GM12878 (cell line): ENCODE measurements around the gene MEGF9.

Experiments used
- BACH1 ChIP-seq: fragments of 450-650 bp; IDR thresholded peaks from 2 replicates; pipeline ENCODE4 v1.6.1; 2017; ENCODE audit warnings: mild to moderate bottlenecking, borderline replicate concordance
- CTCF ChIP-seq, 3 experiments: IDR thresholded peaks in 2 of 3; conservative IDR thresholded peaks in 1 of 3; 2 replicates each; pipeline ENCODE4 v1.5.1; 2011; ENCODE audit warnings: low read depth in 3 of 3, low read length in 3 of 3, mild to moderate bottlenecking in 3 of 3, control low read depth in 2 of 3, moderate library complexity in 2 of 3, inconsistent platforms in 1 of 3, mixed read lengths in 1 of 3; ENCODE audit not compliant: control insufficient read depth in 2 of 3, insufficient read depth in 1 of 3; ENCODE audit errors: extremely low read depth in 1 of 3
- FOXK2 ChIP-seq: fragments of 450-650 bp; IDR thresholded peaks from 2 replicates; pipeline ENCODE4 v1.6.1; 2017; ENCODE audit warnings: mild to moderate bottlenecking, moderate library complexity
- MEF2A ChIP-seq: IDR thresholded peaks from 2 replicates; pipeline ENCODE4 v1.6.1; 2011; ENCODE audit warnings: low read depth, mild to moderate bottlenecking, low read length, moderate library complexity; ENCODE audit not compliant: insufficient read depth

DNA sequence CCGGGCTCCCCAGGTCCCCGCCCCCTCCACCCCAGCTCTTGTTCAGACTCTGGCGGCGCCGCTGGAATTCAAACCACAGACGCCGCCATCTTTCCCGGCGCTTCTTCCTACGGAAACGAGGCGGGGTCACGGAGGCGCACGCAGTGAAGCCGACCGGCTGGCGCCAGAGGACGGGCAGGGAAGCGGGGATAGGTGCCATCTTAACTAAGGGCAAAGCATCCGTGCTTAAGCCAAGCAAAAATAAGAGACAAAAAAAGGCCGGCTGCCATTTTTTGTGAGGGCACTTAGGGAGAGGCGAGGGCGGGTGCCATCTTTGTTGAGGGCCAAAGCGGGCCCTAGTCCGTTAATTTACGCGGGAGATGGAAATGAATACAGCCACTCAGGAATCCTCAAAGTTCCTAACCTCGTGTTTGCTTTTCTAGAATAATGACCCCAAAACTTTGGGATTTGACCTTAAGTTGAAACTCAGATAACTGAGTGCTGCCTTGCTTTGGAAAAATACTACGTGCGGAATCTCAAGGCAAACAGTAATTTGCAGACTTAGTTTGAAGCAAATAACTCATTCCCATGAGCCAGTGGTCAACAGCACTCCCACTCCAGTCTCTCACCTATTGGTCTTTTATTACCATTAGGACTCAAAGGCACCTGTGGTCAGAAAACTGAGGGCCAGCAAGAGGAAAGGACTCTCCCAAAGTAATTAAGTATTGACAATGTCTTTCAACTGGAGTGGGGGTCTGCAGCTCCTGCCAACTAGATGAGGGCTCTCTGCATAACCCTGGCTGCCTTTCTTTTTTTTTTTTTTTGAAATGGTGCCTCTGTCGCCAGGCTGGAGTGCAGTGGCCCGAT lies 134.0 kb downstream of the MEGF9 start, which contains the start of gene CDK5RAP2:
- TF ChIP-seq MEF2A (0 out of 2 replicates have a peak, but pooled peaks have one; percentile 18), CTCF (IDR thresholded peaks at IDR 0.05 in 2 of 3, conservative IDR thresholded peaks at IDR 0.05 in 1 of 3; ENCODE audit: control insufficient read depth in 2 of 3, extremely low read depth in 1 of 3, insufficient read depth in 1 of 3, low read depth in 3 of 3, low read length in 3 of 3) (no peak), BACH1 (no peak), FOXK2 (no peak)
